Measurements from ENCODE around the gene RPE65. TPM values are rescaled to one million over a fixed set of nuclear protein-coding genes. Genes with fewer than 3 reads are reported as not detected.

The RPE65 gene
- total RNA-seq: not detected in 2 replicates

GRCh38 chr1:68449901-68450300, at the start of gene RPE65:
Gene RPE65 (minus strand): TSS chr1:68449954. CDS start chr1:68449905, 49 bp downstream.

GRCh38 chr1:68496680-68497357, 47.1 kb upstream of the RPE65 start, which contains the start of gene DEPDC1:
Gene DEPDC1 (minus strand): TSS chr1:68497082. CDS start chr1:68496999, 83 bp downstream.

Other genes with a start within 250 kb of the RPE65 start
- 151 and 197 TPM in 2 replicates for gene WLS, start 217.4 kb downstream of the RPE65 start, total RNA-seq
- gene DEPDC1, start 47.1 kb upstream of the RPE65 start, total RNA-seq: 0.34 and 2.5 TPM in 2 replicates

All from bronchial smooth muscle cell (primary cell).